Kidney (tissue), 14 donors: ENCODE measurements around the gene SPTBN4. TPM values are rescaled to one million over a fixed set of nuclear protein-coding genes. Genes with fewer than 3 reads are reported as not detected.

Source experiments
- DNase-seq, 5 donors: peaks; one replicate each; pipeline ENCODE4 v3.0.0-alpha.2; 2013 to 2020
- FAIRE-seq: peaks from 2 replicates; lab custom pipeline; 2012; peaks lifted over from hg19 to GRCh38; lab: Jason Lieb, UNC
- H3K27ac ChIP-seq, 2 donors: one replicate each; pipeline ENCODE4 v1.7.0; 2013; ENCODE audit warnings: low read depth in 2 of 2, low read length in 2 of 2, inconsistent platforms in 1 of 2
- H3K27me3 ChIP-seq: one replicate; pipeline ENCODE4 v1.7.1; 2013; ENCODE audit warnings: low read length, inconsistent platforms; ENCODE audit not compliant: control insufficient read depth, insufficient read depth
- H3K36me3 ChIP-seq, 3 donors: one replicate each; pipeline versions ENCODE4 v1.7.0 to v1.7.1; 2013; ENCODE audit warnings: low read length in 3 of 3, control low read depth in 1 of 3, inconsistent platforms in 1 of 3; ENCODE audit not compliant: insufficient read depth in 3 of 3, control insufficient read depth in 2 of 3
- H3K4me1 ChIP-seq, 3 donors: one replicate each; pipeline versions ENCODE4 v1.7.0 to v1.7.1; 2013; ENCODE audit warnings: low read length in 3 of 3, inconsistent platforms in 1 of 3, low read depth in 1 of 3; ENCODE audit not compliant: control insufficient read depth in 2 of 3, insufficient read depth in 2 of 3
- H3K4me3 ChIP-seq, 3 donors: one replicate each; pipeline versions ENCODE4 v1.7.0 to v1.8.1; 2013; ENCODE audit warnings: low read length in 3 of 3, control low read depth in 1 of 3, inconsistent platforms in 1 of 3
- H3K9ac ChIP-seq, 3 donors: one replicate each; pipeline versions ENCODE4 v1.7.0 to v1.7.1; 2013; ENCODE audit warnings: low read length in 3 of 3, control low read depth in 1 of 3, inconsistent platforms in 1 of 3
- H3K9me3 ChIP-seq, 3 donors: one replicate each; pipeline versions ENCODE4 v1.7.0 to v1.7.1; 2013; ENCODE audit warnings: low read length in 3 of 3, control low read depth in 1 of 3, inconsistent platforms in 1 of 3; ENCODE audit not compliant: control insufficient read depth in 2 of 3, insufficient read depth in 1 of 3
- CTCF ChIP-seq: IDR thresholded peaks from 3 replicates; pipeline ENCODE4 v1.5.1; 2012; ENCODE audit warnings: mild to moderate bottlenecking, moderate library complexity, borderline replicate concordance; ENCODE audit not compliant: insufficient read depth; ENCODE audit errors: extremely low read depth
- intact Hi-C: fragments of 100-400 bp; cut with DNase I; formaldehyde crosslinking; loops from one replicate; pipeline ENCODE4 v1.11.1; 2022
- polyA plus RNA-seq: library from polyadenylated mRNA; stranded (reverse); fragments of 350-450 nt; fragmentation: Illumina TruSeq; extraction: RNeasy Lipid Tissue Mini Kit (QIAGEN cat#74804); gene quantifications from one replicate; pipeline ENCODE4 v1.2.3, GENCODE V29; 2014; ENCODE audit warnings: low read depth, low replicate concordance; ENCODE audit not compliant: insufficient read depth
- total RNA-seq: library from RNA; stranded (reverse); fragmentation: NEBNext Ultra II Directional; extraction: Animal tissue kit (Norgen Biotek cat#: 25700); gene quantifications from one replicate; pipeline ENCODE4 v1.2.1, GENCODE V29; 2021
- donor health status: control.
- donor health status: control.
- donor health status: control.
- donor health status: control.
- donor health status: control.
- donor health status: DM: yes; HTN: yes; CAD: no.
- donor health status: Normal renal cell carcinoma (clear cell type).

Gene SPTBN4
- total and polyA plus RNA-seq, 2 donors from 2014 or later: 0.82 to 4.6 TPM

GRCh38 chr19:40619333-40620160, 152.7 kb downstream of the SPTBN4 start:
- Histone ChIP-seq H3K4me1 (no peaks in the 10 kb centered on the region), H3K4me3 (no peak overlapping the region), H3K9me3 (no peaks in the 10 kb centered on the region), H3K9ac (no peak overlapping the region), H3K36me3 (peaks cover 0 to 2% (median 0%) of the 10 kb centered on the region in 3 donors), H3K27ac (no peak overlapping the region), H3K27me3 (no peaks in the 10 kb centered on the region)
- intact Hi-C loops: no loop called here
- FAIRE-seq: no peak
- no peak for DNase-seq
- TF ChIP-seq CTCF: no peak

- Histone ChIP-seq H3K4me3 (no peak overlapping the region), H3K9ac (no peak overlapping the region), H3K9me3 (no peaks in the 10 kb centered on the region), H3K27ac (no peak overlapping the region), H3K4me1 (no peaks in the 10 kb centered on the region), H3K36me3 (peaks cover 0 to 2% (median 0%) of the 10 kb centered on the region in 3 donors), H3K27me3 (no peaks in the 10 kb centered on the region)
- FAIRE-seq (no peak), DNase-seq (no peak)
- no peak for TF ChIP-seq CTCF
- intact Hi-C loops: no loop called here
These were observed 153.3 kb downstream of the SPTBN4 start for GRCh38 chr19:40620161-40620485.

GRCh38 chr19:40621283-40621682, 154.5 kb downstream of the SPTBN4 start:
- Histone ChIP-seq H3K9ac (no peak overlapping the region), H3K4me1 (no peaks in the 10 kb centered on the region), H3K27ac (no peak overlapping the region), H3K4me3 (no peak overlapping the region), H3K9me3 (no peaks in the 10 kb centered on the region), H3K36me3 (peaks cover 0 to 2% (median 0%) of the 10 kb centered on the region in 3 donors), H3K27me3 (no peaks in the 10 kb centered on the region)
- intact Hi-C loops: no loop called here
- FAIRE-seq (no peak), DNase-seq (no peak)
- TF ChIP-seq CTCF: no peak
